GF-D8 (cell line): ENCODE data around the gene NDST1.
"Not testable (repeated sequence)": the region's sequence is repeated elsewhere in the genome, so short reads cannot be mapped to it uniquely, and the experiment has no call there.

Source experiments
- DNase-seq: peaks from one replicate; lab custom pipeline; 2025; lab: John Stamatoyannopoulos, UW

The NDST1 gene

GRCh38 chr5:150508828-150509227, 897 bp downstream of the NDST1 start:
- no peak for DNase-seq

GRCh38 chr5:150509992-150510391, 2.1 kb downstream of the NDST1 start:
- DNase-seq, result no peak

GRCh38 chr5:150510460-150511263, 2.7 kb downstream of the NDST1 start:
- no peak for DNase-seq

GRCh38 chr5:150511578-150512367, 3.8 kb downstream of the NDST1 start:
- no peak for DNase-seq

GRCh38 chr5:150512368-150512747, 4.4 kb downstream of the NDST1 start:
- DNase-seq, result no peak

GRCh38 chr5:150513375-150514309, 5.7 kb downstream of the NDST1 start:
- DNase-seq, result no peak

- no peak for DNase-seq
These were observed 6.8 kb downstream of the NDST1 start for GRCh38 chr5:150514708-150515211.

- no peak for DNase-seq
These were observed 7.5 kb downstream of the NDST1 start for GRCh38 chr5:150515446-150515845.

- no peak for DNase-seq
These were observed 8.1 kb downstream of the NDST1 start for GRCh38 chr5:150516011-150516410.

- no peak for DNase-seq
These were observed 9.6 kb downstream of the NDST1 start for GRCh38 chr5:150517272-150518152.

- not testable (repeated sequence) for DNase-seq
These were observed 11.0 kb downstream of the NDST1 start for GRCh38 chr5:150518712-150519559.

- DNase-seq, result no peak
These were observed 11.6 kb downstream of the NDST1 start for GRCh38 chr5:150519560-150519945.

GRCh38 chr5:150519978-150520377, 12.0 kb downstream of the NDST1 start:
- DNase-seq, result no peak

- no peak for DNase-seq
These were observed 13.0 kb downstream of the NDST1 start for GRCh38 chr5:150520747-150521521.

- no peak for DNase-seq
These were observed 13.5 kb downstream of the NDST1 start for GRCh38 chr5:150521522-150521817.

GRCh38 chr5:150521939-150522503, 14.1 kb downstream of the NDST1 start:
- DNase-seq, result no peak

GRCh38 chr5:150522504-150523414, 14.8 kb downstream of the NDST1 start:
- DNase-seq, result no peak
